HG03442 (cell line): Measurements from ENCODE around the gene SLC31A1.
"Not testable (repeated sequence)": the region's sequence is repeated elsewhere in the genome, so short reads cannot be mapped to it uniquely, and the experiment has no call there.

Experiments
- ATAC-seq: cut with Tn5 transposase; IDR thresholded peaks from one replicate; pipeline ENCODE4 v1.9.1; 2021; ENCODE audit warnings: mild to moderate bottlenecking, moderate library complexity; ENCODE audit not compliant: unreplicated experiment

SLC31A1 gene

DNA sequence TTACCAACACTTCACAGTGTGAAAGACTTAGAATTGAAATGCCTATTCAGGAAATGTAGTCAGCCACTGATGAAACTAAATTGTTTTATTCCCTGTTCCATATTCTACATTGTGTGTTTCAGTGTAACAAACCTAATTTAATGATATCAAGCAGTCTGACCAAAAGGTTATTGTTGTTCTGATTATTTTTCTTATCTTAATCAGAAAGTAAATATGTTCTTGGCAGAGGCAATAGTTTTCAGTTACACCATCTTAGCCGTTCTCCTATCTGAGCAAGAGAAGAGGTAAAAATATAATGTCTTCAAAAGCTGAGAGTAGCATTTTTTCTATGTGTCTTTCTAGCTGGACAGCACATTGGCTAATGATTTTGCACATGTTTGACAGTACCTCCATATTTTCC lies 36.9 kb downstream of the SLC31A1 start:
- ATAC-seq, result no peak

DNA sequence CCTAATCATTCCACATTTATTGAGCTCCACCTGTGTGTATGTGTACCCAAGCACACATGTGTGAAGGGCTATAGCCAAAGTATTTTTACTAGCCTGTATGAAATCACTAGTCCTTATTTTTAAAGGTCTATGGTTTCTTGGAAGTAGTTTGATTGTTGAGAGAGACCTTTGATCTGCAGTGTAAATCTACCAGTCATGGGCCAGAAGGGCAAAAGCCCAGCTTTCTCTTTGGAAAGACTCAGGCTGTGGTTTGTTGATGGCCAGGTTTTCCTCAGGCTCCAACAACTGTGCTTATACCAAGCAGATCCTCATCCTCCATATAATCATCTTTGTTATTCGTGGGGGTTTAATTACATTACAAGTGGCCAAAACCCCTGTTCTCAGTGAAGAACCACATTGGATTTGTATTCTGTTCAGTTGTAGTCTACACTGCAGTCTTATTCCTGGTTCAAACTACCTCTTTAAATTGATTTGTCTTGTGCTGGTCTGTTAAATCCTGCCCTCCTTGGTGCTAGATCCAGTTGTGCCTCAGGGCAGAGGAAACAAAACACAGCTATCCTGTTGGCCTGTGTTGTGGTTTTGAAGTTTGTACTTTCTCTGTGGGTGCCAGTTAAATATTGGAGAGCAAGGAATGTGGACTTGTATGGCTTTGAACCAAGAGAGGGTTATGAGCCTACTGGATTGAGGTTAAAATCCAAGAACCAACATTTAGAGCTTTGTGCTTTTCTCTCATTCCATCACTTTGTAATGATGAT lies 40.8 kb downstream of the SLC31A1 start:
- ATAC-seq, result no peak

- ATAC-seq, result no peak
These were observed 44.8 kb downstream of the SLC31A1 start for GRCh38 chr9:113266174-113266573.

DNA sequence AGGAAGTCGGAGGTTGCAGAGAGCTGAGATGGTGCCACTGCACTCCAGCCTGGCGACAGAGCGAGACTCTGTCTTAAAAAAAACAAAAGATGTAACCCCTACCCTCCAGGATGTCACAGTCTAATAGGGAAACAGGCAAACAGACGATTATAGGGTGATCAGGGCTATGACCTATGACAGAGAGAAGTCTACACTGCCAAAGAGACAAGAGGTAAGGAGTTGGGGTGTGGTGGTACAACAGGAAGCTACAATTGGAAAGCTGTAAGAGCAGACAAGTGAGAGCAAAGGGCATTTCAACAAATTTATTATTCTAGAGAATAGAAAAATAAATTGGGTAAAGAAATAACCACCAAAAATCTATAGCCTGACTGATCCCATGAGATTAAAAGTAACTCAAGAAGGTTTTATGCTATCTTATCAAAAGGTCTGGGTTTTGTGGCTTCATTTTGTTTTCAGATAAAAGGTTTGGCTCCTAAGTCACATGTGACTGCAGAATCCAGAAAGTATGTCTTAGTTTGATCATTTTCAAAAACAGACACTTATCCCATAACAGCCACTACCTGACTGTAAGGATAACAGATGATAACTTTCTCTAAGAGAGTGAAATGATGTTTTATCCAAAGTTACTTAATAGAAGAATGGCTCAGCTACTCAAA lies 46.7 kb downstream of the SLC31A1 start:
- no peak for ATAC-seq

DNA sequence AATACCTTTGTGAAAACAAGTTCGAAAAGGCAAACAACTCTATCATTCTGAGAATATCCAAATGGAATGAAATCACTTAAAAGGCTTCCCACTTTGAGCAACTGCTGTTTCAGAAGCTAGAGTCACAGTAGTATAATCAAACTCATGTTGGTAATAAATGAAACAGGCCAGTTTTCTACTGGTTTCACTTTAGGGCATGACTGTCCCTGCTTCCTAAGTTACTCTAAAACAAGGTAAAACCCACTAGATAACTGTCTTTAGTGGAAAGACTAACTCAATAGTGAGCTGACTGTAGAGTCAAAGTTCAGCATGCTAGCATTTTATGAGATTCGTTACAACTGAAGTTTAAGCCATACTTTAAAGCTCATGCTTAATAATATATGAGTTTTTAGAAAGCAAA lies 48.0 kb downstream of the SLC31A1 start:
- no peak for ATAC-seq

DNA sequence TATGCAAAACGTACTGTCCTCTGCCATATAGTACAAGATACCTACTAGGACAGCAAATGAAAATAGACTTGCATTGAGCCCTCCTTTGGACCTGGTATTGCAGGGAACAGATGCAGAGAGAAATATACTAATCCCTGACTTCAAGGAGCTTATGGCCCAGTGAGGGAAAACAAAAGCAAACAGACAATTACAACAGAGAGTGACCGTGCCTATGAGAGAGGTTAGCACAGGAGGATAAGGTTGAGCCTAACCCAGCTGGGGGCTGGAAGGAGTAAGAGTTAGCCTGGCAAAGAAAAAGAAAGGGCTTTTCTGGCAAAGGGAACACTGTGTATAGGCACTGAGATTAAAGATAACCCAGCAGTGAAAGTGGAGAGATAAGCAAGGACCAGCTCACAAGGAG lies 48.5 kb downstream of the SLC31A1 start:
- no peak for ATAC-seq

DNA sequence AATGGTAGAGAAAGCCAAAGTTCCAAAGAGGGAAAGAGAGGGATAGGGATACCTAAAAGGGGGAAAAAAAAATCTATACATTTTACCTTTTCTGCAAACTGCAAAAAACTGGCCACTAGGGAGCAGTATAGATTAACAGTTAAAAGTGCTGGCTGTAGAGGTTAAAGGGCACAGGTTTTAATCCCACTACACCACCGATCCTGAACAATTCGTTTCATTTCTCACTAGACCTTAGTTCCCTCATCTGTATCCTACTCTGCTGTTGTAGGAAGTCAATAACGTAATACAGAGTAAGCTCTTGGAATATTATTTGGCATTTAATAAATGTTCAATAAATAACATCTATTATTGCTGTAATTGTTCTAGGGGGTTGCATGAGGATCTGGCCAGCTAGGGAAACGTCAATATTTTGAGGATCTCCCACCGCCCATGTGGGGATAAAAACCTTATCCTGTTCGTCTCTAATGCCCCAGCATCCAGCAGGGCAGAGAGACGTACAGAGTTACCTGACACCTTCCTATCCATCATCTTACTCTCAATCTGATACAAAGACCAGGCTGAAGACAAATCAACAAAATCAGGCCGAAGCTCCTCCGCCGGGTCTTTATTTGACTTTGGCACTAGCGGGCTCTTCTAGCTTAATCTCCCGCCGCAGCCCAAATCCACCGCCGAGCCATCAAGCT lies 53.3 kb downstream of the SLC31A1 start:
- ATAC-seq, result no peak

DNA sequence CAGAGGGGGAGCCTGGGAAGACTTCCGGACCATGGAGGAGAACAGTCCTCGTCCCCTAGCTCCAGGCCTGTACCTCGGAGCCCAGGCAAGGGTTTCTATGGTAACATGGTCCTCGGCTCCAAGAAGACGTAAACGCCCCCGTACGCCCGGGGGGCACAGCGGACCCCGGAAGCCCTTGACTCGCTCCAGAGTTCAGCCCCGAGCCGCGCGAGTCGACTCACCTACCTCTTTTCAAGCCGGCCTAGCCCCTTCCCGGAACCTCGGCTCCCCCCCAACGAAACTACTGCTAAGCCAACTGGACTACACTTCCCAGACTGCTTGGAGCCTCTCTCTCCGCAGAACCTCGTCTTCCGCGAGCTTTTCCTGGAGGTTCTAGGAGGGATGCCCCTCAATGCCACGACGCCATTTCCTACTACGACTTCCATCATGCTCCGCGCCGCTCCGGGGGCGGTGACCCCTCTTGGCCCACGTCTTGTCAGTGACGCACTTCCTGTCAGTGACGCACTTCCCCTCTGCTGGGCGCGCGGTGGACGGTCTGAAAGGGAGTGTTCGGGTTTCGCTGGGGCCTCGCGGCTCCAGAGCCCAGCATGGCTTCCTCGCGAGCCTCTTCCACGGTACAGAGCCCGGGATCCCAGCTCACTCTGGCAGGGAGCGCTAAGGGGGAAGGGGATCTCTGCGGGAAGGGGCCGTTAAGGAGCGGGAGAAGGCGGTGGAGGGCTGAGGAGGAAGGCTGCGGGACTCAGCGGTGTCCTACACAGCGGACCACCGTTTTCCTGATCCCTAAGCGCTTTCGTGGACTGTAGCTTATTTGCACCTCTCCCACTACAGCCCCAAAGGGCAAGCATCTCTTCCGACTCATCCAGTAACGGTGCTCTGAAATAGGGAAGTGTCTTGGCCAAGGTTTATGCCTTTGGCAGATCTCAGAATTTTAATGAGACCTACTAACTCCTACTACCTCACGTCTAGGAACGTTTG lies 54.1 kb downstream of the SLC31A1 start, which contains the start of the genes CDC26 and PRPF4:
Gene CDC26 (minus strand): TSS at position 416 of the 975 bp plus-strand sequence. CDS start 3,065 bp downstream, outside the sequence.
Gene PRPF4 (plus strand): TSS at position 502 of the 975 bp plus-strand sequence. CDS start 86 bp downstream, at position 588.
- peak; percentile 97 for ATAC-seq

DNA sequence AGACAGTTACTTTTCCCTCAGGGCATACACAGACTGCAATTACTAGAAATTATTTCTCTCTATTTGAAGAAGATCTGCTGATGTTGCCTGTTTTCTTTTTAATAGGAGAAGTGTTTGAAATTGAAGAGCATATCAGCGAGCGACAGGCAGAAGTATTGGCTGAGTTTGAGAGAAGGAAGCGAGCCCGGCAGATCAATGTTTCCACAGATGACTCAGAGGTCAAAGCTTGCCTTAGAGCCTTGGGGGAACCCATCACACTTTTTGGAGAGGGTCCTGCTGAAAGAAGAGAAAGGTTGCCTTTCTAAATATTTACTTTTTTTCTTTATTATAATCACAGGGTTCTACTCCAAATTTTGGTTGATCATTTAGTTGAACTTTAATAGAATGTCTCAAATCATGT lies 57.5 kb downstream of the SLC31A1 start:
- ATAC-seq, result no peak

DNA sequence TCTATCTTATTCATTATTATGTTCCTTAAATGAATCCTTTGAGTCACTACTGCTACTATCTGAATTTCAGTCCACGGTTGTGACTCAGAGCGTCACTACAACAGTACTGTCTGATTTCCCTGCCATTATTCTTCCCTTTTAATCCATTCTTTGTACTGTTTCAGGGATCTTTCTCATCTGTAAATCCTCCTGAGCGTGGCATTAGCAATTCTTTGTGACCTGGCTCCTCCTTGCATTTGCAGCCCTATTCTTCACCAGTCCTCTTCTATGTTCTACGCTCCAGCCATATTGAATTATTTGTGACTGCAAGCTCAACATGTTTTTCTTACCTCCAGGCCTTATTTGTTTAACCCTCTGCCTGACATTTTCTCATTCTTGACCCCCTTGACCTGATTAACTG lies 60.0 kb downstream of the SLC31A1 start:
- no peak for ATAC-seq

DNA sequence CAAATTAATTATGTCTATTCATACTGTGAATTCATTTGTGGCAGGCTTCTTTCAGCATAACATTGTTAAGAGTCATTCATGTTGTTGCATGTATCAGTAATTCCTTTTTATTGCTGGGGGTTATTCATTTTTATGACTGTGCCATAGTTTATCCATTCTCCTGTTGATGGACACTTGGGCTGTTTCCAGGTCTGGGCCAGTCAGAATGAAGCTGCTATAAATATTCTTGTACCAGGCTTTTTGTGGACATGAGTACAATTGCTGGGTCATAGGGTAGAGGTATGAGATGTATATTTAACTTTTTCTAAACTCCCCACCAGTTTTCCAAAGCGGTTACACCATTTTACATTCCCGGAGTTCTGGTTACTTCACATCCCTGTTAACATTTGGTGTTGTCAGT lies 67.7 kb downstream of the SLC31A1 start:
- ATAC-seq, result no peak

- no peak for ATAC-seq
These were observed 68.8 kb downstream of the SLC31A1 start for GRCh38 chr9:113290052-113290607.

DNA sequence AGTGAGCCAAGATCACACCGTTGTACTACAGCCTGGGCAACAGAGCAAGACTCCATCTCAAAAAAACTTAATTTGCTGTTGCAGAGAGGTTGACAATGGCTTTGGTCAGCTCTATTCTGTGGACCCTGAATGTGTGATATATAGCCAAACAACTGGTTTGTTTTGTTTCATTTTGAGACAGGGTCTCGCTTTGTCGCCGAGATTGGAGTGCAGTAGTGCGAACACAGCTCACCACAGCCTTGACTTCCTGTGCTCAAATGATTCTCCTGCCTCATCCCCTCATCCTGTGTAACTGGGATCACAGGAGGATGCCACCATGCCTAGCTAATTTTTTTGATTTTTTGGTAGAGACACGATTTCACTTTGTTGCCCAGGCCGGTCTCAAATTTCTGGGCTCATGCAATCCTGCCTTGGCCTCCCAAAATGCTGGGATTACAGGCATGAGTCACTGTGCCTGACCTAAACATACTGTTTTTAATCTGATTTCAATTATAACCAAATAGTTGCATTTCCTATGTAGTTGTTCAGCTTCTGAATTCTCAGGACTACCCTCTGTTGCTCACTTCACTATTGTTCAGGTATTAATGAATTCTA lies 72.0 kb downstream of the SLC31A1 start:
- no peak for ATAC-seq

- not testable (repeated sequence) for ATAC-seq
These were observed 74.9 kb downstream of the SLC31A1 start for GRCh38 chr9:113296247-113296646.

DNA sequence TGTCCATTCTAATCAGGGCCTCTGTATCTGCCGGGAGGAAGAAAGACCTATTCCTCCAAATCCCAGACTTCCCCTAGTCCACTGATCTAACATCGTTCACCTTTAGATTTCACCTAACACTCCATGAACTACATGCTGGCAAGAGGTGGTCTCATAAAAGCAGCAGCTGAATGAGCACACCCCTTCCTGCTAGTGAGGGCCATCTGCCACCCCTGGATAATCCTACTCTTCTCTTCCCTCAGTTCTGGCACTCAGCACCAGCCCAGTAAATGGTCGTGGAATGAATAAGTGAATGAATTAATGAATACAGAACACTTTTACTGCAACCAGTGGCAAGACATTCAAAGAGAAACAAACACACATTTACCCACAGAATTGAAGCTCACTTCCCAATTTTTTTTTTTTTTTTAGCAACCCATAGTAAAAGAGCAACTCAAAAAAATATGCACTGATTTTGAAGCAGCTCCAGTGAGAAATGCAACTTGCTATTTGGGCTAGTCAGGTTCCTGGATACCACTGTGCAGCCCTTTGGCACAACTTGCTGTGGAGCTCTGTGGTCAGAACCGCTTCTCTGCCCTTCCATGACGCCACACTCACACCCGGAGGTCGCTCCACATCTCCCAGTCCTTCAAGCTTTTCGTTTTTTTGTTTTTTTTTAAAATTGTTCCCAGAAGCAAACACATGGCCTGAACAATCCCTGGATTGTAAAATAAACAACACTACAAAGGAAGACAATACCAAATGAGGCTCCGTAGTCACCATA lies 75.6 kb downstream of the SLC31A1 start:
- ATAC-seq, result no peak

GRCh38 chr9:113298311-113298710 lies 77.0 kb downstream of the SLC31A1 start:
- no peak for ATAC-seq

- no peak for ATAC-seq
These were observed 77.8 kb downstream of the SLC31A1 start for GRCh38 chr9:113298924-113299770.

- ATAC-seq, result no peak
These were observed 78.5 kb downstream of the SLC31A1 start for GRCh38 chr9:113299800-113300292.
